GM12878 (cell line): Measurements from ENCODE around the gene TSPAN10. TPM values are rescaled to one million over a fixed set of nuclear protein-coding genes. Genes with fewer than 3 reads are reported as not detected.

Experiments used
- BACH1 ChIP-seq: fragments of 450-650 bp; IDR thresholded peaks from 2 replicates; pipeline ENCODE4 v1.6.1; 2017; ENCODE audit warnings: mild to moderate bottlenecking, borderline replicate concordance
- CHD4 ChIP-seq: fragments of 200-600 bp; sonication (generic); IDR thresholded peaks from 2 replicates; pipeline ENCODE4 v1.6.1; 2016; ENCODE audit warnings: mild to moderate bottlenecking
- CREM ChIP-seq: IDR thresholded peaks from 2 replicates; pipeline ENCODE4 v1.6.1; 2014; ENCODE audit warnings: antibody characterized with exemption, low read depth
- DPF2 ChIP-seq: fragments of 450-650 bp; IDR thresholded peaks from 2 replicates; pipeline ENCODE4 v1.6.1; 2017; ENCODE audit warnings: mild to moderate bottlenecking
- IKZF1 ChIP-seq: fragments of 450-650 bp; conservative IDR thresholded peaks from 2 replicates; pipeline ENCODE4 v1.6.1; 2017; ENCODE audit warnings: antibody characterized with exemption, mild to moderate bottlenecking
- KAT2A ChIP-seq: conservative IDR thresholded peaks from 2 replicates; pipeline ENCODE4 v1.6.1; 2011; ENCODE audit warnings: low read depth, low read length; ENCODE audit not compliant: control insufficient read depth
- KLF5 ChIP-seq: fragments of 450-650 bp; IDR thresholded peaks from 2 replicates; pipeline ENCODE4 v1.6.1; 2014; ENCODE audit warnings: mild to moderate bottlenecking; ENCODE audit not compliant: partially characterized antibody
- NFIC ChIP-seq: IDR thresholded peaks from 2 replicates; pipeline ENCODE4 v1.6.1; 2012; ENCODE audit warnings: low read depth, mild to moderate bottlenecking, inconsistent platforms, low read length, moderate library complexity
- NFYB ChIP-seq: IDR thresholded peaks from 2 replicates; pipeline ENCODE4 v1.6.1; 2011; ENCODE audit warnings: low read depth, mild to moderate bottlenecking, low read length, improper control_type of control experiment, moderate library complexity; ENCODE audit not compliant: insufficient read depth
- PAX5 ChIP-seq: IDR thresholded peaks from 2 replicates; pipeline ENCODE4 v1.6.1; 2011; ENCODE audit warnings: low read depth, low read length, borderline replicate concordance
- PAX8 ChIP-seq: fragments of 450-650 bp; IDR thresholded peaks from 2 replicates; pipeline ENCODE4 v1.6.1; 2017; ENCODE audit warnings: mild to moderate bottlenecking, moderate library complexity
- POLR2AphosphoS2 ChIP-seq: IDR thresholded peaks from 2 replicates; pipeline ENCODE4 v1.6.1; 2011; ENCODE audit warnings: low read depth, mild to moderate bottlenecking, low read length, improper control_type of control experiment, moderate library complexity
- RB1 ChIP-seq: fragments of 450-650 bp; formaldehyde crosslinking; IDR thresholded peaks from 2 replicates; pipeline ENCODE4 v1.6.1; 2017; ENCODE audit warnings: mild to moderate bottlenecking, borderline replicate concordance
- SIN3A ChIP-seq: IDR thresholded peaks from 2 replicates; pipeline ENCODE4 v1.6.1; 2012; ENCODE audit warnings: low read depth, low read length, improper control_type of control experiment
- SP1 ChIP-seq: IDR thresholded peaks from one replicate; pipeline ENCODE4 v1.6.1; 2011; ENCODE audit warnings: low read depth, low read length
- SRF ChIP-seq, 2 experiments: IDR thresholded peaks; 2 replicates each; pipeline ENCODE4 v1.6.1; 2011; ENCODE audit warnings: low read depth in 2 of 2, low read length in 2 of 2, mild to moderate bottlenecking in 1 of 2, moderate library complexity in 1 of 2
- TCF12 ChIP-seq: IDR thresholded peaks from 2 replicates; pipeline ENCODE4 v1.6.1; 2011; ENCODE audit warnings: low read depth, mild to moderate bottlenecking, low read length
- TCF3 ChIP-seq: IDR thresholded peaks from 2 replicates; pipeline ENCODE4 v1.6.1; 2012; ENCODE audit warnings: low read depth, mild to moderate bottlenecking, low read length, borderline replicate concordance; ENCODE audit not compliant: insufficient read depth
- WRNIP1 ChIP-seq: IDR thresholded peaks from 2 replicates; pipeline ENCODE4 v1.6.1; 2011; ENCODE audit warnings: low read depth, low read length, improper control_type of control experiment, borderline replicate concordance
- YY1 ChIP-seq: IDR thresholded peaks from 2 replicates; pipeline ENCODE4 v1.6.1; 2011; ENCODE audit warnings: low read depth, mild to moderate bottlenecking, low read length
- ZNF24 ChIP-seq: fragments of 450-650 bp; IDR thresholded peaks from 2 replicates; pipeline ENCODE4 v1.6.1; 2017; ENCODE audit warnings: antibody characterized with exemption, mild to moderate bottlenecking
- polyA plus RNA-seq, 11 experiments: library from polyadenylated mRNA; depleted of rRNA in 4 of 11; unstranded in 6 of 11; stranded (reverse) in 5 of 11; fragments of >200 nt; fragmentation: Nextera tagmentation in 4 of 11; fragmentation: Illumina TruSeq in 1 of 11; extraction: Ambion mirVana in 4 of 11; extraction: Trizol in 1 of 11; gene quantifications; 1 replicate in 1 of 11; 2 replicates in 10 of 11; pipeline versions ENCODE4 v1.2.1 to v1.2.3, GENCODE V29; 2011 to 2016; ENCODE audit warnings: inconsistent platforms in 2 of 11, missing spikeins in 2 of 11, low read depth in 1 of 11
- total RNA-seq, 4 experiments: library from RNA; depleted of rRNA in 3 of 4; stranded (reverse); fragments of >200 nt in 3 of 4; fragmentation: Illumina TruSeq in 1 of 4; extraction: Trizol in 1 of 4; gene quantifications; 2 replicates each; pipeline versions ENCODE4 v1.2.1 to v1.2.3, GENCODE V29; 2013 to 2021
- TF ChIP-seq, protein P1 (sequence below): IDR thresholded peaks from 2 replicates; pipeline ENCODE4 v1.6.1; 2011; ENCODE audit warnings: low read depth, mild to moderate bottlenecking, low read length, moderate library complexity, borderline replicate concordance; ENCODE audit errors: extremely low read depth
- TF ChIP-seq, protein P2 (sequence below): fragments of 450-650 bp; IDR thresholded peaks from 2 replicates; pipeline ENCODE4 v1.6.1; 2017; ENCODE audit warnings: antibody characterized with exemption, mild to moderate bottlenecking, moderate library complexity
- TF ChIP-seq, protein P3 (sequence below): fragments of 450-650 bp; IDR thresholded peaks from 2 replicates; pipeline ENCODE4 v1.6.1; 2017; ENCODE audit warnings: mild to moderate bottlenecking, moderate library complexity

The TSPAN10 gene
- total and polyA plus RNA-seq, 10 of the 15 experiments (the other 5 are each of a cell fraction or from before 2014, with no cell fraction given), result 0.13 to 0.82 (median 0.43) TPM

DNA sequence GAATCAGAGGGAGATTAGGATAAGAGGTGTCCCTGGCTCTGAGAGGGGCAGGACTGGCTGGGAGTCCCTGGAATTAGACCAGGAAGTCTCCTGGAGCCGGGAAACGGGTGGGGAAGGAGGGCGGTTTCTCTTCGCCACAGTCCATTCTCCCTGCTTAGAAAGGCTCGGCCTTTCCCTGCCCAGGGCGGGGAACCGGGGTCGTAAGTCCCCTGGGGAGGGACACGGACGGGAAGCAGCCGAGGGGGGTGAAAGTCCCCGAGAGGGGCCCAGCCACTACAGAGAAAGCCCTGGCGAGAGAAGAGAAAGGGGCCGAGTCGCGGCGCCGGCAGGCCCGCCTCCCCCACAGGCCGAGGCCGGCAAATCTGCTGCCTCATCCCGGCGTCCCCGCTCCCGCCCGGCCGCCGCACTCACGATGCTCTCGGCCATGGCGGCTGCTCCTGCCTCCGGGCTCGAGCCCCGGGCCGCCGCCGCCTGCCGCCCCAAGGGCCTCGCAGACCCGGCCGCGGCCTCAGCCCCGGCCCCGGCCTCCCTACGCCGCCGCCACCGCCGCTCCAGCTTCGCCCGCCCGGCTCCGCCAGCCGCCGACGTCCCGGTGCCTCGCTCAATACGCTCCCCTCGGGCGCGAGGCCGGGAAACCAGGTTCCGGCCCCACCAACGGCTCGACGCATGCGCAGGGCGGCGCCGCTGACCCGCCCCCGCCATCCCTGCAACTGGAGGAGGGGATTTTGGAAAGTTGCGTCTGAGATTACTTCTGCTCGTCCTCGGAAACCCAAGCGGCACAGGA lies at the start of gene TSPAN10, which contains the start of gene NPLOC4 (continued):
- TF ChIP-seq SRF (IDR thresholded peaks at IDR 0.05; ENCODE audit: low read depth in 2 of 2, low read length in 2 of 2), result peak in 1 of 2 experiments; percentile 82; a peak in 2 of 4 replicates
- no peak for TF ChIP-seq NFIC
- TF ChIP-seq WRNIP1, result 0 out of 2 replicates have a peak, but pooled peaks have one; percentile 40
- 0 out of 2 replicates have a peak, but pooled peaks have one; percentile 17 for TF ChIP-seq PAX5
- peak; percentile 75 for TF ChIP-seq DPF2
- TF ChIP-seq, protein P1, sequence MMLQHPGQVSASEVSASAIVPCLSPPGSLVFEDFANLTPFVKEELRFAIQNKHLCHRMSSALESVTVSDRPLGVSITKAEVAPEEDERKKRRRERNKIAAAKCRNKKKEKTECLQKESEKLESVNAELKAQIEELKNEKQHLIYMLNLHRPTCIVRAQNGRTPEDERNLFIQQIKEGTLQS, result no peak
- peak; percentile 75 for TF ChIP-seq SP1
- no peak for TF ChIP-seq PAX8
- 0 out of 2 replicates have a peak, but pooled peaks have one; percentile 37 for TF ChIP-seq ZNF24
- TF ChIP-seq YY1, result peak; percentile 91
- TF ChIP-seq, protein P2, sequence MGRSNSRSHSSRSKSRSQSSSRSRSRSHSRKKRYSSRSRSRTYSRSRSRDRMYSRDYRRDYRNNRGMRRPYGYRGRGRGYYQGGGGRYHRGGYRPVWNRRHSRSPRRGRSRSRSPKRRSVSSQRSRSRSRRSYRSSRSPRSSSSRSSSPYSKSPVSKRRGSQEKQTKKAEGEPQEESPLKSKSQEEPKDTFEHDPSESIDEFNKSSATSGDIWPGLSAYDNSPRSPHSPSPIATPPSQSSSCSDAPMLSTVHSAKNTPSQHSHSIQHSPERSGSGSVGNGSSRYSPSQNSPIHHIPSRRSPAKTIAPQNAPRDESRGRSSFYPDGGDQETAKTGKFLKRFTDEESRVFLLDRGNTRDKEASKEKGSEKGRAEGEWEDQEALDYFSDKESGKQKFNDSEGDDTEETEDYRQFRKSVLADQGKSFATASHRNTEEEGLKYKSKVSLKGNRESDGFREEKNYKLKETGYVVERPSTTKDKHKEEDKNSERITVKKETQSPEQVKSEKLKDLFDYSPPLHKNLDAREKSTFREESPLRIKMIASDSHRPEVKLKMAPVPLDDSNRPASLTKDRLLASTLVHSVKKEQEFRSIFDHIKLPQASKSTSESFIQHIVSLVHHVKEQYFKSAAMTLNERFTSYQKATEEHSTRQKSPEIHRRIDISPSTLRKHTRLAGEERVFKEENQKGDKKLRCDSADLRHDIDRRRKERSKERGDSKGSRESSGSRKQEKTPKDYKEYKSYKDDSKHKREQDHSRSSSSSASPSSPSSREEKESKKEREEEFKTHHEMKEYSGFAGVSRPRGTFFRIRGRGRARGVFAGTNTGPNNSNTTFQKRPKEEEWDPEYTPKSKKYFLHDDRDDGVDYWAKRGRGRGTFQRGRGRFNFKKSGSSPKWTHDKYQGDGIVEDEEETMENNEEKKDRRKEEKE, result 0 out of 2 replicates have a peak, but pooled peaks have one; percentile 57
- peak; percentile 68; the same call in 1 of the 2 replicates for TF ChIP-seq CREM
- TF ChIP-seq BACH1, result peak; percentile 94
- TF ChIP-seq TCF12, result peak; percentile 55; the same call in 1 of the 2 replicates
- peak; percentile 71 for TF ChIP-seq KLF5
- peak; percentile 81; the same call in 1 of the 2 replicates for TF ChIP-seq POLR2AphosphoS2
- peak; percentile 73; the same call in 1 of the 2 replicates for TF ChIP-seq SIN3A
- TF ChIP-seq NFYB, result no peak
- TF ChIP-seq, protein P3, sequence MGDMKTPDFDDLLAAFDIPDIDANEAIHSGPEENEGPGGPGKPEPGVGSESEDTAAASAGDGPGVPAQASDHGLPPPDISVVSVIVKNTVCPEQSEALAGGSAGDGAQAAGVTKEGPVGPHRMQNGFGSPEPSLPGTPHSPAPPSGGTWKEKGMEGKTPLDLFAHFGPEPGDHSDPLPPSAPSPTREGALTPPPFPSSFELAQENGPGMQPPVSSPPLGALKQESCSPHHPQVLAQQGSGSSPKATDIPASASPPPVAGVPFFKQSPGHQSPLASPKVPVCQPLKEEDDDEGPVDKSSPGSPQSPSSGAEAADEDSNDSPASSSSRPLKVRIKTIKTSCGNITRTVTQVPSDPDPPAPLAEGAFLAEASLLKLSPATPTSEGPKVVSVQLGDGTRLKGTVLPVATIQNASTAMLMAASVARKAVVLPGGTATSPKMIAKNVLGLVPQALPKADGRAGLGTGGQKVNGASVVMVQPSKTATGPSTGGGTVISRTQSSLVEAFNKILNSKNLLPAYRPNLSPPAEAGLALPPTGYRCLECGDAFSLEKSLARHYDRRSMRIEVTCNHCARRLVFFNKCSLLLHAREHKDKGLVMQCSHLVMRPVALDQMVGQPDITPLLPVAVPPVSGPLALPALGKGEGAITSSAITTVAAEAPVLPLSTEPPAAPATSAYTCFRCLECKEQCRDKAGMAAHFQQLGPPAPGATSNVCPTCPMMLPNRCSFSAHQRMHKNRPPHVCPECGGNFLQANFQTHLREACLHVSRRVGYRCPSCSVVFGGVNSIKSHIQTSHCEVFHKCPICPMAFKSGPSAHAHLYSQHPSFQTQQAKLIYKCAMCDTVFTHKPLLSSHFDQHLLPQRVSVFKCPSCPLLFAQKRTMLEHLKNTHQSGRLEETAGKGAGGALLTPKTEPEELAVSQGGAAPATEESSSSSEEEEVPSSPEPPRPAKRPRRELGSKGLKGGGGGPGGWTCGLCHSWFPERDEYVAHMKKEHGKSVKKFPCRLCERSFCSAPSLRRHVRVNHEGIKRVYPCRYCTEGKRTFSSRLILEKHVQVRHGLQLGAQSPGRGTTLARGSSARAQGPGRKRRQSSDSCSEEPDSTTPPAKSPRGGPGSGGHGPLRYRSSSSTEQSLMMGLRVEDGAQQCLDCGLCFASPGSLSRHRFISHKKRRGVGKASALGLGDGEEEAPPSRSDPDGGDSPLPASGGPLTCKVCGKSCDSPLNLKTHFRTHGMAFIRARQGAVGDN, result peak; percentile 78
- TF ChIP-seq CHD4, result no peak
- peak; percentile 97 for TF ChIP-seq IKZF1
- TF ChIP-seq KAT2A, result no peak
- peak; percentile 97; the same call in 1 of the 2 replicates for TF ChIP-seq RB1
- peak; percentile 79 for TF ChIP-seq TCF3
